ENCODE data around the gene HPN. TPM values are rescaled to one million over a fixed set of nuclear protein-coding genes. Genes with fewer than 3 reads are reported as not detected.
A peak's percentile ranks its signal among the peaks of the same experiment; 100 is the strongest.
"Not testable (repeated sequence)": the region's sequence is repeated elsewhere in the genome, so short reads cannot be mapped to it uniquely, and the experiment has no call there.

Gene HPN
- total RNA-seq, 2 experiments from 2014 or later: 0.09 TPM; not detected in 1

DNA sequence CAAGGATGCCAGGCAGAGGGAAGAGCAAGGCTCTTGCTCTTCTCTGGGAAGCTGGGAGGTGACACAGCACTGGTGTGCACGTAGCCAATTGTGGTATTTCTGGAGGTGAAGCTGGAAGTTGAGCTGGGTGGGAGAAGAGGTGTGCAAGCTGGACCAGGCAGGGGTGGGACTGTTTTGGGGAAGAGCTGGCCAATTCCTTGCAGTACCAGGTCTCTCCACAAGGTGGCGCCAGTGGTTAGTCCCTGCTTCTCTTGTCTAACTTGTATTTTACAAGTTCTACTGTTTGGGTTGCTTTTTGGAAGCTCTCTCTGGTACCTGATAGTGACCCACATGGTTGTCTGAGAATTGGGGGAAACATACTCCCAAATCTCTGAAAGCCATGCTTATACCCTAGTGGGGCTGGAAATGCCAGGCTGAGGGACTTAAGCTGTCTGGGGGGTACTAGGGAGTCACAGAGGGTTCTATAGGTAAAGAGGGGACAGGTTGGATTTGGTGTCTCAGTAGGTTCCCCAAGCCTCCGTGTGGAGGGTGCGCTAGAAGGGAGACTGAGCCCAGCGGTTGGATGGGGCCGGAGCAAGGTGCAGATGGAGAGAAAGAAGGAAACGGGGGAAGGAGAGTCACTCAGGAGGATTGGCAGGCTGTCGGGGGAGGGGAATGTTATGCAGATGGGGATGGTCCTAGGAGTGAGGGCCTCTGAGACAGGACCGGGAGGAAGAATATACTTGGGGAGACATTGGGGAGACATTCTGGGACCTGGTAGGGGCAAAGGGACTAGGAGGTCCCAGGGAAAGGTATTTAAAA is 3.0 kb downstream of the HPN start:
- no peak overlapping the region for H3K4me3 Mint-ChIP-seq
- peaks cover 25% of the 10 kb centered on the region for H3K4me1 Mint-ChIP-seq
- POLR2A ChIA-PET: no interaction called here
- H3K9me3 Mint-ChIP-seq (ENCODE audit: low read depth): no peaks in the 10 kb centered on the region
- H3K27ac Mint-ChIP-seq: no peak overlapping the region
- CTCF ChIA-PET: interaction anchor here (0.5 to 2.4 kb wide), 32 partner anchors 8 to 1160 kb away, joined by 3 to 17 read pairs (median 4); partner anchors contain the start of genes FXYD3, GRAMD1A, LGI4 and ZNF30
- intact Hi-C loops (cut with DNase I, micrococcal nuclease): loop anchor here (1.0 to 5.0 kb wide), 4 partner anchors 46 to 173 kb away; partner anchors contain the start of genes FXYD1 (in 1 of the 2) and LGI4 (in 1 of the 2)
- H3K36me3 Mint-ChIP-seq (ENCODE audit: low read depth): no peaks in the 10 kb centered on the region
- ATAC-seq: no peak
- DNase-seq: peak; percentile 79
- peaks cover 4% of the 10 kb centered on the region for H3K27me3 Mint-ChIP-seq

DNA sequence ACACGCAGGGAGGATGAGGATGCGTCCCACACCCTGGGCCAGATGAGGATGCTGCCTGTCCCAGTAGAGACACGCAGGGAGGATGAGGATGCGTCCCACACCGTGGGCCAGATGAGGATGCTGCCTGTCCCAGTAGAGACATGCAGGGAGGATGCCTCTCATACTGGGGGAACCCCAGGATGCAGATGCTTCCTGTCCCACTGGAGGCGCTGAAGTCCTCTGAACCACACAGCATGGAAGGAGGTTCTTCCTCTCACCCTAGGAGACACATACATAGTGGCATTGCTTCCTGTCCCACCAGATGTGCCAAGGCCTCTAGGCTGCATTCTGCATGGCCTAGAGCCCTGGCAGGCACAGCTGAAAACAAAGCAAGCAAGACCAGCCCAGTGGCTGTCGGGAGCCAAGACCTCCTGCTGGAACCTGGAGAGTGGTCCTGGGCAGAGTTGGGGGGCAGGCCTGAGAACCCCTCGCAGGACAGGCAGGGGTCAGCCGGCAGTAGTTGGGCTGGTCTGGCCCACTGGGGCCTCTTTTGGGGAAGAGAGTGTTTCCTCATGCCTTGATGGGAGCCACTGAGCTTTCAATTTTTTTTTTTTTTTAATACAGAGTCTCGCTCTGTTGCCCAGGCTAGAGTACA is 4.3 kb downstream of the HPN start:
- intact Hi-C loops (cut with DNase I, micrococcal nuclease): loop anchor here in 1 of 2 experiments (5.0 kb wide), 1 partner anchor 92 kb away; the partner anchor contains the start of genes FXYD1 and LGI4
- H3K36me3 Mint-ChIP-seq (ENCODE audit: low read depth): no peaks in the 10 kb centered on the region
- peak; percentile 71 for DNase-seq
- no peak overlapping the region for H3K27ac Mint-ChIP-seq
- H3K9me3 Mint-ChIP-seq (ENCODE audit: low read depth): no peaks in the 10 kb centered on the region
- H3K27me3 Mint-ChIP-seq: no peaks in the 10 kb centered on the region
- ChIA-PET CTCF (interaction anchor here (0.6 to 2.3 kb wide), 13 partner anchors 10 to 1108 kb away, joined by 3 to 12 read pairs (median 3); no protein-coding TSS in a partner anchor), POLR2A (no interaction called here)
- ATAC-seq: peak; percentile 99
- H3K4me1 Mint-ChIP-seq: peaks cover 18% of the 10 kb centered on the region
- no peak overlapping the region for H3K4me3 Mint-ChIP-seq

DNA sequence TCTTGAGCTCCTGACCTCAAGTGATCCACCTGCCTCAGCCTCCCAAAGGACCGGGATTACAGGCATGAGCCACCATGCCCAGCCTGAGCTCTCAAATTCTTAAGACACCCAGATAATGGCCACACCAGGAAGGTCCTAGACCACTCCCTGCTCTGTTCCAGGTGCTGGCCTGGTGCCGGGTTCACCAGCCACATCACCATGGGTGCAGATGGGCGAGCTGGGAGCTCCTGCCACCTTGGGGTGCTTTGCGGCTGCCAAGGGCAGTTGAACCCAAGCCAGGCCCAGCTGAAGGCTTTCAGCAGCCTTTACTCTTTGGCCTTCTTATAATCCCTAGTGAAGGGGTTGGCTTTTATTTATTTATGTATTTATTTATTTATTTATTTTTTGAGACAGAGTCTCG is 4.9 kb downstream of the HPN start:
- Mint-ChIP-seq H3K27me3 (no peaks in the 10 kb centered on the region), H3K4me3 (no peak overlapping the region), H3K4me1 (peaks cover 15% of the 10 kb centered on the region), H3K36me3 (ENCODE audit: low read depth) (no peaks in the 10 kb centered on the region), H3K9me3 (ENCODE audit: low read depth) (no peaks in the 10 kb centered on the region), H3K27ac (no peak overlapping the region)
- no peak for ATAC-seq
- intact Hi-C loops (cut with DNase I, micrococcal nuclease): loop anchor here in 1 of 2 experiments (5.0 kb wide), 1 partner anchor 91 kb away; the partner anchor contains the start of genes FXYD1 and LGI4
- ChIA-PET CTCF (interaction anchor here (0.6 to 1.7 kb wide), 14 partner anchors 9 to 1108 kb away, joined by 3 to 5 read pairs (median 3); no protein-coding TSS in a partner anchor), POLR2A (no interaction called here)
- no peak for DNase-seq

DNA sequence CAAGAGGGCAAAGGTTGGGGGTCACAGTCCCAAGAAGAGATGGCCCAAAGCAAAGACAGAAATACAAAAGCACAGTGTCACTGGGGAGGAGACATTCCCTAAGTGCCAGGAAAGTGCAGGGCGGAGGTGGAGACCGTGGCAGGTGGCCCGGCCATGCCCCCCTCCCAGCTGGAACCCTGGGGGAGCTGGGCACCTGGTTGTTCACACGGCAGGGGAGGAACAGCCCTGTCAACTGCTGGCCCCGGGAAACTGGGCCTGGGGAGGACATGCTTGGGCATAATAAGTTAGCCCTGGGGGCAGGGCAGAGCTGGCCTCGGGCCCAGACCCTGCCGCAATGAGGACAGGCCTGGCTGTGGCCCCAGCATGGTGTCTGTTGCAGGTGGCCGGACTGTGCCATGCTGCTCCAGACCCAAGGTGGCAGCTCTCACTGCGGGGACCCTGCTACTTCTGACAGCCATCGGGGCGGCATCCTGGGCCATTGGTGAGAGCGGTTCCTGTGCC is 7.4 kb downstream of the HPN start:
- DNase-seq (no peak), ATAC-seq (no peak)
- H3K27ac Mint-ChIP-seq: no peak overlapping the region
- ChIA-PET POLR2A (interaction anchor here (0.6 kb wide), 1 partner anchor 781 kb away, joined by 3 read pairs; no protein-coding TSS in a partner anchor), CTCF (interaction anchor here (1.8 to 3.6 kb wide), 2 partner anchors 11 to 18 kb away, joined by 5 to 14 read pairs; no protein-coding TSS in a partner anchor)
- H3K9me3 Mint-ChIP-seq (ENCODE audit: low read depth): no peaks in the 10 kb centered on the region
- no peak overlapping the region for H3K4me3 Mint-ChIP-seq
- H3K27me3 Mint-ChIP-seq: no peaks in the 10 kb centered on the region
- intact Hi-C loops (cut with DNase I, micrococcal nuclease): loop anchor here in 1 of 2 experiments (5.0 kb wide), 1 partner anchor 88 kb away; the partner anchor contains the start of genes FXYD1 and LGI4
- no peaks in the 10 kb centered on the region for H3K36me3 Mint-ChIP-seq (ENCODE audit: low read depth)
- peaks cover 15% of the 10 kb centered on the region for H3K4me1 Mint-ChIP-seq

DNA sequence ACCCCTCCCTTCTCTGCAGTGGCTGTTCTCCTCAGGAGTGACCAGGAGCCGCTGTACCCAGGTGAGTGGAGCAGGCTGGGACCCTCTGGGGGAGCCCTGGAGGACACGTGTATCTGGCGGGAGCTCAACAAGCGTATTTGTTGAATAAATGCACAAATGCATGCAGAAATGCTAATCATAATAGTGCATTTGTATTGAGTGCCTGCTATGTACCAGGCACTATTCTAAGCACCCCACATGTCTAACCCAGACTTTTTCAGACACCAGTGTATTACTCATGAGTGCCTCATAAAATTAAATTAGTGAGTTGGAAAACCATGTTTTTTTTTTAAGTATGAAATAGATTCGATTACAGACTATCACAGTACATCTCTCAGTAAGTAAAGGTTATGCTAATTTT is 7.9 kb downstream of the HPN start:
- peaks cover 10% of the 10 kb centered on the region for H3K4me1 Mint-ChIP-seq
- no peaks in the 10 kb centered on the region for H3K36me3 Mint-ChIP-seq (ENCODE audit: low read depth)
- intact Hi-C loops (cut with DNase I, micrococcal nuclease): loop anchor here in 1 of 2 experiments (5.0 kb wide), 1 partner anchor 88 kb away; the partner anchor contains the start of genes FXYD1 and LGI4
- no peak overlapping the region for H3K27ac Mint-ChIP-seq
- H3K4me3 Mint-ChIP-seq: no peak overlapping the region
- no peak for ATAC-seq
- no peaks in the 10 kb centered on the region for H3K9me3 Mint-ChIP-seq (ENCODE audit: low read depth)
- ChIA-PET CTCF (interaction anchor here (1.8 to 3.6 kb wide), 3 partner anchors 11 to 21 kb away, joined by 5 to 14 read pairs (median 6); no protein-coding TSS in a partner anchor), POLR2A (interaction anchor here (0.6 kb wide), 1 partner anchor 781 kb away, joined by 3 read pairs; no protein-coding TSS in a partner anchor)
- H3K27me3 Mint-ChIP-seq: no peaks in the 10 kb centered on the region
- DNase-seq: no peak

DNA sequence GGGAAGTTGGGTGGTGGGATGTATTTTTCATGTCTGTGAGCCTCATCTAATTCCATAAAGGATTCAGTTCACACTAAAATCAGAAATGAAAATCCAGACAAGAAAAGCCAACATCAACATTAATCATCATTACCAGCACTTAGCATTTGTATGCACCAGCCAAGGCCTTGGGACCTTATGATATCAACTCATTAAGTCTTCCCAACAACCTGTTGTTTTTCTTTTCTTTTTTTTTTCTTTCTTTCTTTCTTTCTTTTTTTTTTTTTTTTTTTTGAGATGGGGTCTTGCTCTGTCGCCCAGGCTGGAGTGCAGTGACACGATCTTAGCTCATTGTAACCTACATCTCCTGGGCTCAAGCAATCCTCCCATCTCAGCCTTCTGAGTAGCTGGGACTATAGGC is 9.1 kb downstream of the HPN start:
- H3K27ac Mint-ChIP-seq; ATAC-seq; H3K4me3 Mint-ChIP-seq; H3K4me1 Mint-ChIP-seq; intact Hi-C loops (cut with DNase I, micrococcal nuclease); H3K9me3 Mint-ChIP-seq (ENCODE audit: low read depth); H3K27me3 Mint-ChIP-seq; H3K36me3 Mint-ChIP-seq (ENCODE audit: low read depth); POLR2A ChIA-PET; DNase-seq: not testable (repeated sequence)
- CTCF ChIA-PET: interaction anchor here (2.0 to 3.6 kb wide), 2 partner anchors 17 to 20 kb away, joined by 6 to 14 read pairs; no protein-coding TSS in a partner anchor

DNA sequence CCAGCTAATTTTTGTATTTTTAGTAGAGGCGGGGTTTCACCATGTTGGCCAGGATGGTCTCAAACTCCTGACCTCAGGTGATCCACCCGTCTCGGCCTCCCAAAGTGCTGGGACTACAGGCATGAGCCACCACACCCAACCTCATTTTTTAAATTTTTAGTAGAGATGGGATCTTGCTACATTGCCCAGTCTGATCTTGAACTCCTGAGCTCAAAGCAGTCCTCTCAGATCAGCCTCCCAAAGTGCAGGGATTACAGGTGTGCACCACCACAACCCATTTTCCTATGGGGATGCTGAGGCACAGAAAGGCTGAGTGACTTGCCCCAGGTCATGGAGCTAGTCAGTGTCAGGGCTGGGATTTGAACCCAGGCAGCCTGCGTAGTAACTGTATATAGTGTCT is 9.7 kb downstream of the HPN start:
- intact Hi-C loops (cut with DNase I, micrococcal nuclease); H3K27me3 Mint-ChIP-seq; ATAC-seq; H3K9me3 Mint-ChIP-seq (ENCODE audit: low read depth); H3K27ac Mint-ChIP-seq; DNase-seq; H3K4me1 Mint-ChIP-seq; POLR2A ChIA-PET; H3K36me3 Mint-ChIP-seq (ENCODE audit: low read depth); H3K4me3 Mint-ChIP-seq: not testable (repeated sequence)
- CTCF ChIA-PET: interaction anchor here (0.6 to 3.6 kb wide), 3 partner anchors 16 to 549 kb away, joined by 3 to 14 read pairs (median 6); no protein-coding TSS in a partner anchor

DNA sequence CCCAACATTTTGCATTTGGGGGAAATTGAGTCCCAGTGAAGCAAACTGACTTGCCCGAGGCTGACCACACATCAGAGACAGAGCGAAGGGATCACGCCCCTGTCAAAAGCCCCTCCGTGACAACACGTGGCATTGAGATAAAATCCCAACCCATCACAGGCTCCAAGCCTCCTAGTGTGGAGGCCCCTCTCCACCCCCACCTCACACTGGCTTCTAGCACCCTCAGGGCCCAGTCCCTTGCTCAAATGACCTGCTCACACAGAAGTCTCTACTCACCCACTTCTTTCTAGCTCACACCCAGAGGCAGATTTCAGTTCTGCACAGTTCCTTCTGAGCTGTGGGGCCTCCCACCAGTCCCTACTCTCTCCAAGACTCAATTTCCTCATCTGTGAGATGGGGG is 10.3 kb downstream of the HPN start:
- Mint-ChIP-seq H3K9me3 (ENCODE audit: low read depth) (no peaks in the 10 kb centered on the region), H3K27ac (no peak overlapping the region), H3K4me1 (no peaks in the 10 kb centered on the region), H3K36me3 (ENCODE audit: low read depth) (no peaks in the 10 kb centered on the region), H3K4me3 (no peak overlapping the region), H3K27me3 (peaks cover 2% of the 10 kb centered on the region)
- POLR2A ChIA-PET: no interaction called here
- ATAC-seq (no peak), DNase-seq (no peak)
- CTCF ChIA-PET: interaction anchor here (0.6 to 0.7 kb wide), 2 partner anchors 406 to 549 kb away, joined by 3 to 4 read pairs; no protein-coding TSS in a partner anchor
- intact Hi-C loops (cut with DNase I, micrococcal nuclease): no loop called here

DNA sequence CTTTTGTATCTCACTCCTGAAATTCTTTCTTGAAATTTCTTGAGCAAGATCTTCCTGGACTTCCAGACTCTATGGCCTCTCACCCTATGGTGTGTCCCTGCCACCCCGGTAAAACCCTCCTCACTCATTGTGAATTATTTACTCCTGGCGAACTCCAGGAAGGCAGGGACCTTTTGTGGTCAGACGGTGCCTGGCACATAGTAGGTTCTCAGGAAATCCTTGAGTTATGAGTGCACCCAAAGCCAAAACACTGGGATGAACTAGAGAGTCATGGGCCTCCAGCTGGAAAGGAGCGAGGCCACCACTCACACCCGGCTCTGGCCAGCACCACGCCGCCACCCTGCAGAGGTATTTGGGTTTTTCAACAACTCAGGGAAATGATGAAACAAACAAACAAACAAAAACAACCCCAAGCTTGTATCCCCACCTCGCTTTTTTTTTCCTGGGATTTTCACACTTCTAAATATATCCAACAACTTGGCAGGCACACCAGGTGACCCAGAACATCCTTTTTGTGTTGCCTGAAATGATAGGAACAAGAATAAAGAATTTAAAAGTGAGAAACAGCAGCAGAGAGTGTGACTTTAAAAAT is 11.2 kb downstream of the HPN start:
- Mint-ChIP-seq H3K9me3 (ENCODE audit: low read depth) (no peaks in the 10 kb centered on the region), H3K4me1 (no peaks in the 10 kb centered on the region), H3K27ac (no peak overlapping the region), H3K36me3 (ENCODE audit: low read depth) (no peaks in the 10 kb centered on the region), H3K4me3 (no peak overlapping the region), H3K27me3 (peaks cover 2% of the 10 kb centered on the region)
- POLR2A ChIA-PET: no interaction called here
- DNase-seq: no peak
- intact Hi-C loops (cut with DNase I, micrococcal nuclease): no loop called here
- CTCF ChIA-PET: interaction anchor here (0.8 to 1.5 kb wide), 3 partner anchors 9 to 1492 kb away, joined by 3 to 10 read pairs (median 5); no protein-coding TSS in a partner anchor
- no peak for ATAC-seq

DNA sequence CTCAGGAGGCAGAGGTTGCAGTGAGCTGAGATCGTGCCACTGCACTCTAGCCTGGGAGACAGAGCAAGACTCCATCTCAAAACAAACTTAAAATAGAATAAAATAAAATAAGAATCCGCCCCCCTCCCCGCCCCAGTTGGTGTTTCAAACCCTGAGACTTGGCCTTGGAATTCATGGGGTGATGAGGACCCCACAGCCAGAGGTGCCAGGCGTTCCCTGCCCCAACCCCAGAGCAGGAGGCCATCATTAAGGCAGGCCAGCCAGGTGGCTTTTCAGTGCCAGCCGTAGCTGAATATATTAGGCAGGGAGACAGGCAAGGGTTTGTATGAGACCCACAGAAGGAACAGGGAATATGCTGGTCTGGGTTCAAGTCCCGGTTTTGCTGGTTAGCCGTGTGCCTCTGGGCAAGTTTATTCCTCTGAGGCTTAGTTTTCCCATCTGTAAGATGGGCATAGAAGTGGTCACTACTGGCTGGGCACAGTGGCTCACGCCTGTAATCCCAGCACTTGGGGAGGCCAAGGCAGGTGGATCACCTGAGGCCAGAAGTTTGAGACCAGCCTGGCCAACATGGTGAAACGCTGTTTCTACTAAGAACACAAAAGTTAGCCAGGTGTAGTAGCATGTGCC is 12.3 kb downstream of the HPN start:
- no peaks in the 10 kb centered on the region for H3K4me1 Mint-ChIP-seq
- peaks cover 2% of the 10 kb centered on the region for H3K27me3 Mint-ChIP-seq
- H3K9me3 Mint-ChIP-seq (ENCODE audit: low read depth): no peaks in the 10 kb centered on the region
- intact Hi-C loops (cut with DNase I, micrococcal nuclease): no loop called here
- no peak for ATAC-seq
- DNase-seq: no peak
- H3K27ac Mint-ChIP-seq: no peak overlapping the region
- no peaks in the 10 kb centered on the region for H3K36me3 Mint-ChIP-seq (ENCODE audit: low read depth)
- no peak overlapping the region for H3K4me3 Mint-ChIP-seq
- CTCF ChIA-PET: interaction anchor here (0.6 to 1.5 kb wide), 3 partner anchors 10 to 1493 kb away, joined by 3 to 10 read pairs (median 3); no protein-coding TSS in a partner anchor
- POLR2A ChIA-PET: no interaction called here
